Dedifferentiated amniotic fluid mesenchymal stem cell (primary cell): ENCODE results near the gene SAMD4B.

ENCODE experiments used
- DNase-seq: peaks from one replicate; pipeline ENCODE4 v3.0.0-alpha.2; 2016; ENCODE audit errors: extremely low spot score

The SAMD4B gene

GRCh38 chr19:39427707-39428106 lies 85.5 kb downstream of the SAMD4B start:
- no peak for DNase-seq

GRCh38 chr19:39428283-39429112 lies 86.3 kb downstream of the SAMD4B start:
- DNase-seq = peak; percentile 67

- no peak for DNase-seq
Observed at GRCh38 chr19:39430675-39431593, 88.7 kb downstream of the SAMD4B start.

- no peak for DNase-seq
Observed at GRCh38 chr19:39432677-39433025, 90.4 kb downstream of the SAMD4B start.

GRCh38 chr19:39433480-39434079 lies 91.4 kb downstream of the SAMD4B start:
- DNase-seq = no peak

- no peak for DNase-seq
Observed at GRCh38 chr19:39434123-39435076, 92.2 kb downstream of the SAMD4B start.
